Sigmoid colon (tissue), 7 donors: ENCODE measurements around the gene TIMM22. TPM values are rescaled to one million over a fixed set of nuclear protein-coding genes. Genes with fewer than 3 reads are reported as not detected.

Experiments
- DNase-seq: peaks from one replicate; pipeline ENCODE4 v3.0.0-alpha.2; 2019
- H3K27ac ChIP-seq, 4 donors: fragments of 200-600 bp; sonication (generic); one replicate each; pipeline ENCODE4 v1.5.1; 2016 to 2019; ENCODE audit warnings: mild to moderate bottlenecking in 1 of 4
- H3K27me3 ChIP-seq, 3 donors: fragments of 200-600 bp; sonication (generic); one replicate each; pipeline ENCODE4 v1.5.1; 2019; ENCODE audit warnings: mild to moderate bottlenecking in 1 of 3
- H3K36me3 ChIP-seq, 4 donors: fragments of 200-600 bp; sonication (generic); one replicate each; pipeline ENCODE4 v1.5.1; 2016 to 2019
- H3K4me1 ChIP-seq, 4 donors: fragments of 200-600 bp; sonication (generic); one replicate each; pipeline ENCODE4 v1.5.1; 2017 to 2019
- H3K4me3 ChIP-seq, 4 donors: fragments of 200-600 bp; sonication (generic); one replicate each; pipeline ENCODE4 v1.5.1; 2017 to 2019; ENCODE audit warnings: mild to moderate bottlenecking in 2 of 4, moderate library complexity in 1 of 4
- H3K9me3 ChIP-seq, 4 donors: fragments of 200-600 bp in 3 of 4; sonication (generic) in 3 of 4; one replicate each; pipeline versions ENCODE4 v1.5.1 to v1.6.1; 2013 to 2019
- EP300 ChIP-seq, 4 donors: sonication (generic); formaldehyde crosslinking; IDR thresholded peaks; one replicate each; pipeline ENCODE4 v1.6.1; 2017; ENCODE audit warnings: antibody characterized with exemption in 4 of 4
- POLR2A ChIP-seq, 2 donors: fragments of 450-650 bp; IDR thresholded peaks; one replicate each; pipeline ENCODE4 v1.6.1; 2016; ENCODE audit warnings: antibody characterized with exemption in 2 of 2, mild to moderate bottlenecking in 2 of 2, moderate library complexity in 2 of 2
- POLR2AphosphoS5 ChIP-seq, 4 donors: sonication (generic); formaldehyde crosslinking; IDR thresholded peaks; one replicate each; pipeline ENCODE4 v1.6.1; 2017; ENCODE audit warnings: antibody characterized with exemption in 4 of 4
- WGBS, 2 donors: extraction: QIAGEN DNeasy Blood & Tissue Kit; methylation state at CpG; one replicate each; pipeline ENCODE4 v1.1.7; 2013; 5-methylcytosine and 5-hydroxymethylcytosine counted together
- intact Hi-C: fragments of 100-400 bp; cut with DNase I; formaldehyde crosslinking; loops from one replicate; pipeline ENCODE4 v1.15.1; 2023
- polyA plus RNA-seq, 3 donors: library from polyadenylated mRNA; stranded (reverse); fragments of 200-250 nt; gene quantifications; one replicate each; pipeline ENCODE4 v1.2.3, GENCODE V29; 2013
- total RNA-seq, 4 donors: library from RNA; depleted of rRNA; stranded (reverse); fragments of >200 nt; gene quantifications; one replicate each; pipeline ENCODE4 v1.1.0, GENCODE V29; 2016
- TF ChIP-seq, protein P1 (sequence below), 4 experiments: fragments of 450-650 bp in 3 of 4; fragments of 200-600 bp in 1 of 4; IDR thresholded peaks; one replicate each; pipeline ENCODE4 v1.5.1; 2016 to 2019; ENCODE audit warnings: antibody characterized with exemption in 4 of 4, mild to moderate bottlenecking in 3 of 4, moderate library complexity in 2 of 4
- donor health status: healthy with polysubstance abuse.
- donor health status: Bipolar disorder and iron deficiency.
- donor health status: healthy.

Gene TIMM22
- total and polyA plus RNA-seq, 7 donors, result 6.0 to 13.6 (median 9.2) TPM

DNA sequence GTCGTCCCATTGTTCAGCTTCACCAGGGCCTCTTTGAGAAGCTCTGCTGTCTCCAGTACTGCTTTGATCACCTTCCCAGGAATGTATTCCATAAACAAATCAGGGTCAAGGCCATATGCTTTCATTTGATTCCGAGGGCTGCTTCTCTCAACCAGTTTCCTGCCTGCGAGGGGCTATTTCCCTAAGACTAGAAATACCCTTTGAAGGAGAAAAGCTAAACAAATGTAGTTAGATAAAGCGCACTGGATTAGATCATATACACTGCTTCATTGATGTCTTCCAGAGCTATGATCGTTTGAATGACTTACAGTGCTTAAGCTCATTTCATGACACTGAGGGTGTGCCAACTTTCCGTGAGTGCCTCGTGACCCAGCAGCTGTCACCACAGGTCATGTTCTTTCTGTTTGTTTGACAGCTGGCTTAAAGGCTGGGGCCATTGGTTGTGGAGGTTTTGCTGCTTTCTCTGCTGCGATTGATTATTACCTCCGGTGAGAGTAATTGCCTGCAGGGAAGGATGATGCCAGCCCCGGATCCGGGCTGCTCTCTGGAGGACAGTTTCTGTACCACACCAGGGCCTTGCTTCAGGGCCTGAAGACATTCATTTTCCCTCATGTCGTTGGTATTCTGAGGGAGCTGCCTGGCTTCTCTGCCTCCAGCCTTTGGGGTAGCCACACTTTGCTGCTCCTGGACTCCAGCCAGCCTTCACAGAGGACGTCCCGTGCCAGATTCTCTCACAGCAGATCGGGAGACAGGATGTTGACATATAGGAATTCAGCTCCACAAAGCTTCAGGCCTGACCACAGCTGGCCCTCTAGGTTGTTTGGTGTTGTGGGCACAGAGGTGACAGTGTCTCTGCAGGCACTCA is 3.9 kb downstream of the TIMM22 start:
- Histone ChIP-seq H3K9me3 (no peaks in the 10 kb centered on the region), H3K4me3 (no peak overlapping the region), H3K36me3 (peaks cover 0 to 52% (median 8%) of the 10 kb centered on the region in 4 donors), H3K27ac (peak overlapping the region; percentile 52 to 85 (median 79)), H3K27me3 (no peaks in the 10 kb centered on the region), H3K4me1 (peaks cover 0 to 89% (median 80%) of the 10 kb centered on the region in 4 donors)
- 42 to 66% methylated on average over 15 of the region's 15 CpGs for WGBS, 2 donors
- TF ChIP-seq POLR2AphosphoS5 (IDR thresholded peaks at IDR 0.05), result peak in 3 of 4 donors; percentile 52 to 68 (median 57)
- no peak for TF ChIP-seq EP300 (IDR thresholded peaks at IDR 0.05)
- DNase-seq, result no peak
- intact Hi-C loops, result loop anchor here (1.0 kb wide), 1 partner anchor 55 kb away; no protein-coding TSS in a partner anchor

DNA sequence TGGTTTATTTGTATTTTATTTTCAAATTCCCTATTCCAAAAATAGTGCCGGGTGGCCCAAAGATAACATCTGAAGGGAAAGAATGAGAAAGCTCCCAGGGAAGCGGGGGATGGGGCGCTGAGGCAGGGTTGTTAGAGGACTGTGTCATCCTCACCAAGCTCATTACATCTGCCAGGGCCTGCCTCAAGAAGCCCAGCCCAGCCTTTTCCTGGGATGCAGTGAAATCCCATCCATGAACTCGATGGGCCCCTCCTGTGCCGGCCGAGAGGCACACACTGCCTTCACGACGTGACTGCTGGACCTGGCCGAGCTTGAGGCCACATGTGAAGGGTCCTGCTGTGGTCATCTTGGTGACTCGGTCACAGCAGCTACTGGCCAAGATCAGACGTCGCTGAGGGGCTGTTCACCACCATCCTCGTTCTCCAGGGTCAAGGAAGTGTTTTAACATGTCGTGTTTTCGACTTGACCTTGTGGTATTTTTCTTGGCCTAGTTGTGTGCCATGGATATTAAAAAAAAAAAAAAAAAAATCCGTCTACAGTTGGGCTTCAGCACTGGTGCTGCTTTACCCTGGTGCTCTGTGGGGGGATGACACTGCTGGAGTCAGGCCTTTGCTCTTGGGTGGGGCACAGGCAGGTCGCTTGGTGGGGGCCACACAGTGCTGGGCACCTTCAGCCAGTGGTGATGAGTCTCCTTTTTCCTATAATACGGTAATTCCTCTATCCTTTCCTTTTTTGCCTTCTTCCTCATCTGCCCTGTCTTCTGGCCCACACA is 4.9 kb downstream of the TIMM22 start:
- WGBS, 2 donors, result 74 to 85% methylated on average over 18 of the region's 18 CpGs
- peak overlapping the region; percentile 52 to 85 (median 79) for H3K27ac ChIP-seq
- TF ChIP-seq POLR2AphosphoS5 (IDR thresholded peaks at IDR 0.05) (no peak), EP300 (IDR thresholded peaks at IDR 0.05) (no peak), POLR2A (IDR thresholded peaks at IDR 0.05) (no peak)
- TF ChIP-seq, protein P1, sequence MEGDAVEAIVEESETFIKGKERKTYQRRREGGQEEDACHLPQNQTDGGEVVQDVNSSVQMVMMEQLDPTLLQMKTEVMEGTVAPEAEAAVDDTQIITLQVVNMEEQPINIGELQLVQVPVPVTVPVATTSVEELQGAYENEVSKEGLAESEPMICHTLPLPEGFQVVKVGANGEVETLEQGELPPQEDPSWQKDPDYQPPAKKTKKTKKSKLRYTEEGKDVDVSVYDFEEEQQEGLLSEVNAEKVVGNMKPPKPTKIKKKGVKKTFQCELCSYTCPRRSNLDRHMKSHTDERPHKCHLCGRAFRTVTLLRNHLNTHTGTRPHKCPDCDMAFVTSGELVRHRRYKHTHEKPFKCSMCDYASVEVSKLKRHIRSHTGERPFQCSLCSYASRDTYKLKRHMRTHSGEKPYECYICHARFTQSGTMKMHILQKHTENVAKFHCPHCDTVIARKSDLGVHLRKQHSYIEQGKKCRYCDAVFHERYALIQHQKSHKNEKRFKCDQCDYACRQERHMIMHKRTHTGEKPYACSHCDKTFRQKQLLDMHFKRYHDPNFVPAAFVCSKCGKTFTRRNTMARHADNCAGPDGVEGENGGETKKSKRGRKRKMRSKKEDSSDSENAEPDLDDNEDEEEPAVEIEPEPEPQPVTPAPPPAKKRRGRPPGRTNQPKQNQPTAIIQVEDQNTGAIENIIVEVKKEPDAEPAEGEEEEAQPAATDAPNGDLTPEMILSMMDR (IDR thresholded peaks at IDR 0.05), result no peak
- H3K27me3 ChIP-seq, result no peaks in the 10 kb centered on the region
- DNase-seq, result no peak
- H3K4me1 ChIP-seq, result peaks cover 0 to 92% (median 83%) of the 10 kb centered on the region in 4 donors
- intact Hi-C loops, result loop anchor here (1.0 kb wide), 1 partner anchor 54 kb away; no protein-coding TSS in a partner anchor
- H3K36me3 ChIP-seq, result peaks cover 0 to 59% (median 8%) of the 10 kb centered on the region in 4 donors
- H3K9me3 ChIP-seq, result no peaks in the 10 kb centered on the region
- no peak overlapping the region for H3K4me3 ChIP-seq

- WGBS, 2 donors, result 74% methylated on average over 4 of the region's 4 CpGs
- Histone ChIP-seq H3K27me3 (no peaks in the 10 kb centered on the region), H3K4me3 (no peak overlapping the region), H3K36me3 (peaks cover 0 to 64% (median 11%) of the 10 kb centered on the region in 4 donors), H3K4me1 (peaks cover 0 to 92% (median 84%) of the 10 kb centered on the region in 4 donors), H3K9me3 (no peaks in the 10 kb centered on the region), H3K27ac (peak overlapping the region; percentile 52 to 85 (median 79))
- intact Hi-C loops, result no loop called here
- DNase-seq, result no peak
- TF ChIP-seq POLR2AphosphoS5 (IDR thresholded peaks at IDR 0.05) (peak in 1 of 4 donors; percentile 19), EP300 (IDR thresholded peaks at IDR 0.05) (no peak), POLR2A (IDR thresholded peaks at IDR 0.05) (no peak)
- TF ChIP-seq, protein P1 (IDR thresholded peaks at IDR 0.05), result no peak
Observed at GRCh38 chr17:1002412-1002753, 5.5 kb downstream of the TIMM22 start.

DNA sequence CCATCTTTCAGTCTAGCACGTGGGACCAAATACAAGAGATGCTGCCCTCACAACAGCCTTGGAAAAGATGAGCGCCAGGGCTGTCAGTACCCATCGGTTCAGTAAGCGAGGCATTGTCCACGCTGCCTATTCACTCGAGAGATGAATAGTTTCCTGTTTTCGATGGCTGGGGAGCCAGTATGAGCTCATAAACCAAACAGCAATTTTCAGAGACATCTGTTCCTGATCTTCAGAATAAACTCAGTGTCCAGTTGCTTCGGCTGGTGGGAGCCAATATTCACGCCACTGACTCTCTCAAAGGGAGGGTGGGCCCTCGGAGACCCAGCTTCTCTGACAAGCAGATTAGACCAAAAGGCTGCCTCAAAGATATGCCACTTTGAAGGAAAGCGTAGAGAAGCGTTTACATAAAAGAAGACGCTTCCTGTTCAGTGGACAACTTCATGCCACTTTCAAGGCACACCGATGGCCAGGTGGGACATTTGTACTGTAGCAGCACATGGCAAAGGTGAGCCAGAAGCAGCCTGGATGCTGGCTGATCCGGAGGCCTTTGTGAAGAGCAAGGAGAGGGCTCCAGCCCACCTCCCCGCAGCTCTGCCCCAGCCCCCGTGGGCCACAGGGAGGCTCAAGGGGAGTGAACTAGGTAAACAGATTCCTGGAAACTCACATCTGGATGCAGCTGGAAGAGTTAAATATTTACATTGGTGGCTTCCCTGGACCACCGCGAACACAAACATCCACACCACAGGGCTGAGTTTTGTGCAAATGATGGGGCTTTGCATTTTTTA is 6.0 kb downstream of the TIMM22 start:
- peaks cover 0 to 91% (median 78%) of the 10 kb centered on the region in 4 donors for H3K4me1 ChIP-seq
- intact Hi-C loops, result no loop called here
- no peak for TF ChIP-seq EP300 (IDR thresholded peaks at IDR 0.05)
- TF ChIP-seq POLR2AphosphoS5 (IDR thresholded peaks at IDR 0.05), result peak in 1 of 4 donors; percentile 4
- DNase-seq, result no peak
- peaks cover 0 to 70% (median 13%) of the 10 kb centered on the region in 4 donors for H3K36me3 ChIP-seq
- 66 to 68% methylated on average over 19 of the region's 19 CpGs for WGBS, 2 donors
- no peak overlapping the region for H3K4me3 ChIP-seq
- H3K27me3 ChIP-seq, result no peaks in the 10 kb centered on the region
- no peaks in the 10 kb centered on the region for H3K9me3 ChIP-seq
- H3K27ac ChIP-seq, result peak overlapping the region; percentile 52 to 85 (median 79)

DNA sequence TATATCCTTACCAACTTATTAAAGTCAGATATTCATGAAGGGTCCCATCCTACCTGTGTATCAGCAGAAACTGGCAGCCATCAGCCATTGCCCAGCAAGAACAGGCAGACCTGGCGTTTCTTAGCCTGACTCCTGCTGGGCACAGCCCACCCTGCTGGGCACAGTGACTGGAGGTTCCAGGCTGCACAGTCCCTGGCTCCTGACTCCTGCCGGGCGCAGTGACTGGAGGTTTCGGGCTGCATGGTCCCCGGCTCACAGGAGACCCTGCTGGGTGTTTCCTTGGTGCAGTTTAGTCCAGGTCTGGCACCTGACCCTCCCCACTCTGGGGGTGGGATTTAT is 6.7 kb downstream of the TIMM22 start:
- Histone ChIP-seq H3K27ac (peak overlapping the region; percentile 52 to 85 (median 80)), H3K27me3 (no peaks in the 10 kb centered on the region), H3K9me3 (no peaks in the 10 kb centered on the region), H3K36me3 (peaks cover 0 to 76% (median 16%) of the 10 kb centered on the region in 4 donors), H3K4me1 (peaks cover 0 to 85% (median 72%) of the 10 kb centered on the region in 4 donors), H3K4me3 (no peak overlapping the region)
- WGBS, 2 donors, result 89 to 90% methylated on average over 5 of the region's 5 CpGs
- intact Hi-C loops, result no loop called here
- TF ChIP-seq EP300 (IDR thresholded peaks at IDR 0.05), result no peak
- TF ChIP-seq POLR2A (IDR thresholded peaks at IDR 0.05), result no peak
- TF ChIP-seq, protein P1 (IDR thresholded peaks at IDR 0.05), result no peak
- no peak for TF ChIP-seq POLR2AphosphoS5 (IDR thresholded peaks at IDR 0.05)
- DNase-seq, result no peak
